ENCODE results near the gene ZNF620. TPM values are rescaled to one million over a fixed set of nuclear protein-coding genes. Genes with fewer than 3 reads are reported as not detected.

ZNF620 gene
- total RNA-seq, 1 experiment from 2014 or later = 2.5 TPM

DNA sequence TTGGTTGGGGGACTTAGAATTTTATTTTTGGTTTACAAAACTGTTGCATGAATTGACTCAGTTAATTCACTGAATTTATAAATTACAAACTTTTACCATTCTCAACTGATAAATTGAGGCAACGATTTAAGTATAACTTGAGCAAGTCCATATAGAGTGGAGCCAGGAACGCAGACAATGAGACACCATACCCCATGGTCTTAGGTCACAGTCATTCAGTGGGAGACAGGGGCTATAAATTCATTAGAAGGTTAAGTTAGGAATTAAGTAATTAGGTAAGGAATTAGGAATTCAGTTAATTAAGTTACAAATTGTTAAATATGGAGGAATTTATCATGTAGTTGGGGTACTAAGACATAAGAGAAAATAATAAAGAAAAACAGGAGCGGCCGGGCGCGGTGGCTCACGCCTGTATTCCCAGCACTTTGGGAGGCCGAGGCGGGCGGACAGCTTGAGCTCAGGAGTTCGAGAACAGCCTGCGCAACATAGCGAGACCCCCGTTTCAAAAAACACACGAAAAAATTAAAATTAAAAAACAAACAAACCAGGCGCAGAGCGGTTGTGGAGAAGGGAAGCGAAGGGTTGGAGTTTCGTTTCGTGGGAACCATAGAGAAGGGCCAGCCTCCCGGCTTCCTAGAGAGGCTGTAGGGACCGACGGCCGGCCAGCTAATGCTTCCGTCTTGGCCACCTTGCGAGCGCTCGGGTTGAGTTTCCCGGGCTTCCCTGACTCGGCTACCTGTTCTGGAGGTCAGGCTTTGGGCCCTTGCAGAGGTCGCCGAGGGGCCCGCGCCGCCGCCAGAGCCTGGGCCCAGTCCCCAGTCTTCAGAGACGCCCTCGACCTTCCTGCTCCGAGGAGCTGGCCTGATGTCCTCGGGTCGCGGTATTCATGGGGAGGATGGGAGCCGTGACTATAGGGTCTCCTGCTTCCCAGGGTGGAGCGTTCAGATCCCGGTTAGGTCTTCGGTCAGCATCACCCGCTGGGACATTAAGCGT is 29.1 kb upstream of the ZNF620 start, which contains the start of gene ZNF619:
Gene ZNF619, plus strand, starts transcription at position 645 of the 993 bp plus-strand sequence. CDS start 858 bp downstream, outside the sequence.
- TSS peak; percentile 95 for BruUV-seq (replicated peaks)
- Histone ChIP-seq H3K9me2 (replicated peaks; ENCODE audit: low read length) (no peaks in the 10 kb centered on the region), H3K27ac (ENCODE audit: low read length) (no peak within 1 kb of the TSS; the same call in 1 of the 2 replicates), H4K20me1 (ENCODE audit: low read length) (no peaks in the 10 kb centered on the region), H3K9ac (ENCODE audit: low read length) (peak within 1 kb of the TSS; percentile 85), H3K9me3 (ENCODE audit: low read length) (no peaks in the 10 kb centered on the region), H3K4me3 (ENCODE audit: low read length) (peak within 1 kb of the TSS; percentile 82), H2AFZ (ENCODE audit: low read length) (peak within 1 kb of the TSS; percentile 100), H3F3A (ENCODE audit: low read length, unreplicated experiment) (no peaks in the 10 kb centered on the region), H3K36me3 (ENCODE audit: low read depth, low read length) (no peaks in the 10 kb centered on the region), H3K27me3 (ENCODE audit: low read length) (no peaks in the 10 kb centered on the region), H3K4me1 (ENCODE audit: insufficient read depth, low read length) (peaks cover 5% of the 10 kb centered on the region; the same call in 1 of the 2 replicates), H3K79me2 (ENCODE audit: low read length) (no peaks in the 10 kb centered on the region), H3K4me2 (ENCODE audit: low read length) (peak within 1 kb of the TSS; percentile 97)
- ChIA-PET CTCF (no interaction called here), POLR2A (ENCODE audit: unreplicated experiment) (interaction anchor here (0.6 kb wide), 2 partner anchors 30 to 737 kb away, joined by 3 read pairs; no protein-coding TSS in a partner anchor)
- peak; percentile 90 for ATAC-seq
- TF ChIP-seq EZH2phosphoT487 (IDR thresholded peaks at IDR 0.05; ENCODE audit: borderline replicate concordance, low read length) (no peak), EZH2 (IDR thresholded peaks at IDR 0.05; ENCODE audit: low read length, unreplicated experiment) (no peak)
- TF ChIP-seq, protein P1, sequence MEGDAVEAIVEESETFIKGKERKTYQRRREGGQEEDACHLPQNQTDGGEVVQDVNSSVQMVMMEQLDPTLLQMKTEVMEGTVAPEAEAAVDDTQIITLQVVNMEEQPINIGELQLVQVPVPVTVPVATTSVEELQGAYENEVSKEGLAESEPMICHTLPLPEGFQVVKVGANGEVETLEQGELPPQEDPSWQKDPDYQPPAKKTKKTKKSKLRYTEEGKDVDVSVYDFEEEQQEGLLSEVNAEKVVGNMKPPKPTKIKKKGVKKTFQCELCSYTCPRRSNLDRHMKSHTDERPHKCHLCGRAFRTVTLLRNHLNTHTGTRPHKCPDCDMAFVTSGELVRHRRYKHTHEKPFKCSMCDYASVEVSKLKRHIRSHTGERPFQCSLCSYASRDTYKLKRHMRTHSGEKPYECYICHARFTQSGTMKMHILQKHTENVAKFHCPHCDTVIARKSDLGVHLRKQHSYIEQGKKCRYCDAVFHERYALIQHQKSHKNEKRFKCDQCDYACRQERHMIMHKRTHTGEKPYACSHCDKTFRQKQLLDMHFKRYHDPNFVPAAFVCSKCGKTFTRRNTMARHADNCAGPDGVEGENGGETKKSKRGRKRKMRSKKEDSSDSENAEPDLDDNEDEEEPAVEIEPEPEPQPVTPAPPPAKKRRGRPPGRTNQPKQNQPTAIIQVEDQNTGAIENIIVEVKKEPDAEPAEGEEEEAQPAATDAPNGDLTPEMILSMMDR (conservative IDR thresholded peaks at IDR 0.05; ENCODE audit: low read depth, low read length) = no peak
- intact Hi-C loops (cut with micrococcal nuclease) = loop anchor here (1.0 to 2.0 kb wide), 3 partner anchors 24 to 49 kb away; no protein-coding TSS in a partner anchor
- DNase-seq = peak; percentile 75

DNA sequence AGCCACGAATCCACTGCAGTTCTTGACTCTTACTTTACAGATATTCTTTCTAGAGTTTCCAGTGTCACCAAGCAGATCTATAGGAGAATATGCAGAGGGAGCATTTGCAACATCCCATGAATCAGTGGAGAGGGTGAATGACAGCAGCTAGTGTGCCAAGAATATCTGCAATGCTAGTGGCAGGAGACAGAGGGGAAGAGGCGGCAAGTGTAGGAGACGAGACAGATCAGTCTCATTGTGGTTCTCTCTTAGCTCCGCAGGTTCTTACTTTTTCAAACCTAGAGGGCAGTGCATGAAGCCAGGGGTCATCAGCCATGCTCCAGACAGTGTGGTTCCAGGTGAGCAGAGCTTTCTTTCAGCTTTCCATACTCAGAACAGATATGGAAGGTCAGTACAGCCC is 28.2 kb upstream of the ZNF620 start:
- no TSS peak for BruUV-seq (replicated peaks)
- H3K27ac ChIP-seq (ENCODE audit: low read length) = no peak overlapping the region
- H3K79me2 ChIP-seq (ENCODE audit: low read length) = no peaks in the 10 kb centered on the region
- no peak for TF ChIP-seq EZH2phosphoT487 (IDR thresholded peaks at IDR 0.05; ENCODE audit: borderline replicate concordance, low read length)
- TF ChIP-seq EZH2 (IDR thresholded peaks at IDR 0.05; ENCODE audit: low read length, unreplicated experiment) = no peak
- TF ChIP-seq, protein P1 (conservative IDR thresholded peaks at IDR 0.05; ENCODE audit: low read depth, low read length) = no peak
- no peaks in the 10 kb centered on the region for H3K27me3 ChIP-seq (ENCODE audit: low read length)
- H3K9me3 ChIP-seq (ENCODE audit: low read length) = no peaks in the 10 kb centered on the region
- peak overlapping the region; percentile 85 for H3K9ac ChIP-seq (ENCODE audit: low read length)
- peak; percentile 18 for ATAC-seq
- no peaks in the 10 kb centered on the region for H3F3A ChIP-seq (ENCODE audit: low read length, unreplicated experiment)
- no peaks in the 10 kb centered on the region for H4K20me1 ChIP-seq (ENCODE audit: low read length)
- CTCF ChIA-PET = no interaction called here
- peak overlapping the region; percentile 82 for H3K4me3 ChIP-seq (ENCODE audit: low read length)
- H3K9me2 ChIP-seq (replicated peaks; ENCODE audit: low read length) = no peaks in the 10 kb centered on the region
- H3K4me2 ChIP-seq (ENCODE audit: low read length) = peak overlapping the region; percentile 97
- peak; percentile 11 for DNase-seq
- H3K4me1 ChIP-seq (ENCODE audit: insufficient read depth, low read length) = peaks cover 5% of the 10 kb centered on the region; the same call in 1 of the 2 replicates
- POLR2A ChIA-PET (ENCODE audit: unreplicated experiment) = no interaction called here
- H2AFZ ChIP-seq (ENCODE audit: low read length) = peak overlapping the region; percentile 100
- no peaks in the 10 kb centered on the region for H3K36me3 ChIP-seq (ENCODE audit: low read depth, low read length)
- intact Hi-C loops (cut with micrococcal nuclease) = loop anchor here (1.0 to 2.0 kb wide), 3 partner anchors 25 to 48 kb away; no protein-coding TSS in a partner anchor
